Activated CD4-positive, alpha-beta T cell treated with anti-CD3 and anti-CD28 coated beads, Interleukin-2, amount 10 ng/mL, durations not matched to agents 24 days and 14 days (primary cell): ENCODE measurements around the gene NAA60. TPM values are rescaled to one million over a fixed set of nuclear protein-coding genes. Genes with fewer than 3 reads are reported as not detected.
"Not testable (repeated sequence)": the region's sequence is repeated elsewhere in the genome, so short reads cannot be mapped to it uniquely, and the experiment has no call there.

Experiments used
- DNase-seq: peaks from one replicate; pipeline ENCODE4 v3.0.0; 2022
- H3K27ac Mint-ChIP-seq: one replicate; pipeline ENCODE4 v1.8.0; 2022; ENCODE audit warnings: mild to moderate bottlenecking, mixed read lengths
- H3K27me3 Mint-ChIP-seq: one replicate; pipeline ENCODE4 v1.8.0; 2022; ENCODE audit warnings: mixed read lengths
- H3K36me3 Mint-ChIP-seq: one replicate; pipeline ENCODE4 v1.8.0; 2022; ENCODE audit warnings: low read depth, mild to moderate bottlenecking, mixed read lengths
- H3K4me1 Mint-ChIP-seq: one replicate; pipeline ENCODE4 v1.8.0; 2021; ENCODE audit warnings: mixed read lengths
- H3K4me3 Mint-ChIP-seq: one replicate; pipeline ENCODE4 v1.8.0; 2022; ENCODE audit warnings: mild to moderate bottlenecking, moderate library complexity, mixed read lengths
- H3K9me3 Mint-ChIP-seq: one replicate; pipeline ENCODE4 v1.8.0; 2021; ENCODE audit warnings: mixed read lengths
- intact Hi-C: fragments of 100-400 bp; cut with micrococcal nuclease; formaldehyde crosslinking; loops from one replicate; pipeline ENCODE4 v1.15.1; 2023
- total RNA-seq: library from RNA; stranded (reverse); gene quantifications from 2 replicates; pipeline ENCODE4 v1.2.3, GENCODE V29; 2022

NAA60 gene
- total RNA-seq, 1 donor from 2014 or later, result 31.4 TPM

DNA sequence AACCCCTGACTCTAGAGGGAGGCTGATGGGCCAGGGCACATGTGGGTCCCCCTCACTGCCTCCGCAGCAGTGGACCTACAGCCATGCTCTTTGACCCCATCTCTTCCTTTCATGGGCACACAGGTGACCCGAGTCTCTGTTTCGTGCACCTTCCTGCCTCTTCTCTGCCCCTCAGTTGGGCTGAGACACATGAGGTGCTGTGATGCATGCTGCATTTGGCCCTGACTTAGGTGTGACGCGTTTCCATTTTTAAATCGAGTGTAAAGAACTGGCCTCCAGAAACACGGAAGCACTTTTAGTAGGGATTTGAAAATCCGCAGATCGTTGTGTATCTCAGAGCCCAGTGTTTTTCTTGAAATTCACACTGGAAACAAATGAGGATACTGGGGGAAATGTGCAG, 27.2 kb downstream of the NAA60 start:
- no peak overlapping the region for H3K27ac Mint-ChIP-seq
- peaks cover 3% of the 10 kb centered on the region for H3K9me3 Mint-ChIP-seq
- peaks cover 24% of the 10 kb centered on the region for H3K4me1 Mint-ChIP-seq
- intact Hi-C loops, result no loop called here
- no peak overlapping the region for H3K4me3 Mint-ChIP-seq
- peaks cover 29% of the 10 kb centered on the region for H3K36me3 Mint-ChIP-seq
- H3K27me3 Mint-ChIP-seq, result no peaks in the 10 kb centered on the region
- DNase-seq, result no peak

DNA sequence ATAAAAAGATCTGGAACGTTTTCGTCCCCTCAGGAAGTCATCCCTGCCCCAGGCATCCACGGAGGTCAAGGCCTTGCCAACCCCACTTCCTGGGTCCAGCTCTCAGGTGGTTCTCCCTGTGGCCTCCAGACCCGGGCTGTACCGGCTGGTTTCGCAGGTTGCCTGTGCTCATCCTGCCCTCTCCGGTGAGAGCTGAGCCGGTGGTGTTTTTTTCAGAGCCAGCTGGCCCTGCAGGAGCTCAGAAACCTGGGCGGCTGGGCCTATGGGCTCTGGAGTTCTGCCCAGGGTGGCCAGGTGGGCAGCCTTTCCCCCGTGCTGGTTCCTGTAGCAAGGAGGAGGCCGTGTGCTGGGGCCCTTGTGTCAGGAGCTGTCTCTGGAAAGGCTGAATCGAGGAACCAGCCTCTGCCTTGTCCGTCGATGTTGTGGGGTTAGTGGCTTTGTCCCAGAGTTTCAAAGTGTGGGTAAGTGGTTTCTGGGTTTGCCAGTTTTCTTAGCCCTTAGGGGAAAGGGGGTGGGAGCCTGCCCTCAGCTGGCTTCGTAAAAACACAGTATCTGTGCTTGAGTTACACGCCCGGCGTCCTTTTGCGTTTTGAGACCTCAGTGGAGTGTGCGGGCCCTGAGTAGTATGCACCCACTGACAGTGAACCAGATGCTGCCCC, 28.2 kb downstream of the NAA60 start:
- Mint-ChIP-seq H3K9me3 (peaks cover 3% of the 10 kb centered on the region), H3K27ac (no peak overlapping the region), H3K36me3 (peaks cover 27% of the 10 kb centered on the region), H3K4me3 (no peak overlapping the region), H3K27me3 (no peaks in the 10 kb centered on the region), H3K4me1 (peaks cover 22% of the 10 kb centered on the region)
- DNase-seq, result no peak
- intact Hi-C loops, result no loop called here

DNA sequence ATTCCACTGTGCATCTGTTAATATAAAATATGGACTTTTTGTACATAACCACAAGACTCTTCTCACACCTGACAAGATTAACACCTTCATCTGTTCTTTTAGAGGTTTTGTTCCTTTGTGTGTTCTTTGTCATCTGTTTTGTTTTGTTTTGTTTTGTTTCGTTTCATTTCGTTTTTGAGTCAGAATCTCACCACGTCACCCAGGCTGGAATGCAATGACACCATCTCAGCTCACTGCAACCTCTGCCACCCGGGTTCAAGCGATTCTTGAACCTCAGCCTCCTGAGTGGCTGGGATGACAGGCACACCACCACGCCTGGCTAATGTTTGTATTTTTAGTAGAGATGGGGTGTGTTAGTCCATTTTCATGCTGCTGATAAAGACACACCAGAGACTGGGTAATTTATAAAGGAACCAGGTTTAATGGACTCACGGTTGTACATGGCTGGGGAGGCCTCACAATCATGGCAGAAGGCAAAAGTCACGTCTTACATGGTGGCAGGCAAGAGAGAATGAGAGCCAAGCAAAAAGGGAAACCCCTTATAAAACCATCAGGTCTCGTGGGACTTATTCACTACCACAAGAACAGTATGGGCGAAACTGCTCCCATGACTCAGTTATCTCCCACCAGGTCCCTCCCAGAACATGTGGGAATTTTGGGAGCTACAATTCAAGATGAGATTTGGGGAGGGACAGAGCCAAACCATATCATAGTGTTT, 29.6 kb downstream of the NAA60 start:
- Mint-ChIP-seq H3K27me3 (no peaks in the 10 kb centered on the region), H3K27ac (peak overlapping the region; percentile 70), H3K9me3 (peaks cover 3% of the 10 kb centered on the region), H3K4me3 (no peak overlapping the region), H3K36me3 (peaks cover 22% of the 10 kb centered on the region), H3K4me1 (peaks cover 11% of the 10 kb centered on the region)
- intact Hi-C loops, result no loop called here
- no peak for DNase-seq

DNA sequence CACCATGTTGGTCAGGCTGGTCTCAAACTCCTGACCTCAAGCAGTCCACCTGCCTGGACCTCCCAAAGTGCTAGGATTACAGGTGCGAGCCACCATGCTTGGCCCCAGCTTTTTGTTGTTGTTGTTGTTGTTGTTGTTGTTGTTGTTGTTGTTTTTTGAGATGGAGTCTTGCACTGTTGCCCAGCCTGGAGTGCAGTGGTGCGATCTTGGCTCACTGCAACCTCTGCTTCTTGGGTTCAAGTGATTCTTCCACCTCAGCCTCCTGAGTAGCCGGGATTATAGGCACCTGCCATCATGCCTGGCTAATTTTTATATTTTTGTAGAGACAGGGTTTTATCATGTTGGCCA, 30.1 kb downstream of the NAA60 start:
- H3K27me3 Mint-ChIP-seq, intact Hi-C loops, H3K4me1 Mint-ChIP-seq, H3K9me3 Mint-ChIP-seq, DNase-seq, H3K27ac Mint-ChIP-seq, H3K4me3 Mint-ChIP-seq: not testable (repeated sequence)
- peaks cover 22% of the 10 kb centered on the region for H3K36me3 Mint-ChIP-seq

DNA sequence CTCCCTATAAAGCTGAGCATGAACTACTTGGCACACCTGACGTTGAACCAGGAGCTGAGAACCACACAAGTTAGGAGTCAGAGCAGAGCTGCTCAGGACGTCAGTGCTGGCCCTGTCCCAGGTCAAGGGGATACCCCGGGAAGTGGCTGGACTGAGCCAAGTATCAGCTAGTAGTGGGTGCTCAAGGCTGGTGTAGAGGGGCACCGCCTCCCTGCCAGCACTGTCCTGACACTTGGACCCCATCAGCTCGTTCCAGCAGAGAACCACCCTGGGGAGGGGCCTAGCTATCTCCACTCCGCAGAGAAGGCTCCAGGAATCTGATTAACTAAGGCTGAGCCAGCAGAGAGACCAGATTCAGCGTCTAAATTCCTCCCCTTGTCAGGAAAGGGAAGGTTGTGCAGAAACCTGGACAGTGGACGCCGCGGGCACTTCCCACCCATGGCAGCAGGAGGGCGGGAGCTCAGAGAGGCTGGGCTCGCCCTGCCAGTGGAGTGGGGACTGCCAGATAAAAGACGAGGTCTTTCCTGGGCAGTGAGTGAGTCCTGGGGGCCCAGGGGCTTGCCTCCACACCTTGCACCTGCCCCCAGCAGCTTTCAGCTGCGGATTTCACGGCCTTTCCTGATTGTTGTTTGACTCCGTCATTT, 30.8 kb downstream of the NAA60 start:
- peaks cover 11% of the 10 kb centered on the region for H3K4me1 Mint-ChIP-seq
- intact Hi-C loops, result no loop called here
- H3K27ac Mint-ChIP-seq, result no peak overlapping the region
- H3K9me3 Mint-ChIP-seq, result peaks cover 3% of the 10 kb centered on the region
- no peak for DNase-seq
- H3K27me3 Mint-ChIP-seq, result no peaks in the 10 kb centered on the region
- no peak overlapping the region for H3K4me3 Mint-ChIP-seq
- peaks cover 27% of the 10 kb centered on the region for H3K36me3 Mint-ChIP-seq

DNA sequence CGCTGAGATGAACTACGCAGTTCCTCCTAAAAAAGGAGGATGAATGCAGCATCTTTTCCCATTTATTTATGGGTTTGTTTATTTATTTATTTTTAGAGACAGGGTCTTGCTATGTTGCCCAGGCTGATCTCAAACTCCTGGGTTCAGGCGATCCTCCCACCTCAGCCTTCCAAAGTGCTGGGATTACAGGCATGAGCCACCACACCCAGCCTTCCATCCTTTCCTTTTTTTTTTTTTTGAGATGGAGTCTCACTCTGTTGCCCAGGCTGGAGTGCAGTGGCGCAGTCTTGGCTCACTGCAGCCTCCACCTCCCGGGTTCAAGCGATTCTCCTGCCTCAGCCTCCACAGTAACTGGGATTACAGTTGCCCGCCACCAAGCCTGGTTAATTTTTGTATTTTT, 31.4 kb downstream of the NAA60 start:
- H3K27ac Mint-ChIP-seq, H3K27me3 Mint-ChIP-seq, intact Hi-C loops, DNase-seq, H3K9me3 Mint-ChIP-seq, H3K4me3 Mint-ChIP-seq: not testable (repeated sequence)
- peaks cover 13% of the 10 kb centered on the region for H3K4me1 Mint-ChIP-seq
- peaks cover 31% of the 10 kb centered on the region for H3K36me3 Mint-ChIP-seq

DNA sequence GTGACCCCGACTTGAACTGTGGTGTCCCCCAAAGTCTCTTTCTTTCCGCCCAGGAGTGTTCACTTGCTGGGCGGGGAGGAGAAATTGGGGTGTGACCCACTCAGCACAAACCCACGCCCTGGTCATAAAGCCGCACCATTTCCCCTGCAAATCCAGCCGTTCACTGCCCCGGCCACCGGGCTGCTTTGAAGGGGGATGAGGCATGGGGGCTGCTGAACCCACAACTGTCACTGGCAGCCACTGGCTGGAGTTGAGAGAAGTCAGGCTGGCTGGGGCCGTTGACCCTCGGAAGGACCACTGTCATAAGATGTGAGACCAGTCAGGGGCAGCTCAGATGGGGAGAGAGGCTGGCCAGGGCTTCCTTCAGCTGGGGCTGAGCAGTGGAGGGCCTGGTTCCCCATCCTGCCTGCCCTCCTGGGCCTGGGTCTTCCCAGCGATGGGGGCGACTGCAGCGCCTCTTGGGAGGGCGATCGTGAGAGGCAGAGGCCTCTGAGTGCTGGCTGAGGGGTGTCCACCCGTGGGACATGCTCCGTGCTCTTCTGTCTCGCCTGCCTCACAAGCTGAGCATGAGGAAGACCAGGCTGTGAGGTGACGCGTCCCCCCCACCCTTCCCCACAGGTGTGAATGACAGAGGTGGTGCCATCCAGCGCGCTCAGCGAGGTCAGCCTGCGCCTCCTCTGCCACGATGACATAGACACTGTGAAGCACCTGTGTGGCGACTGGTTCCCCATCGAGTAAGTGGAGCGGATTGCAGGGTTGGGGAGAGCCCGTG, 32.3 kb downstream of the NAA60 start:
- H3K36me3 Mint-ChIP-seq, result peaks cover 31% of the 10 kb centered on the region
- intact Hi-C loops, result no loop called here
- H3K4me3 Mint-ChIP-seq, result no peak overlapping the region
- H3K4me1 Mint-ChIP-seq, result peaks cover 13% of the 10 kb centered on the region
- H3K9me3 Mint-ChIP-seq, result peaks cover 3% of the 10 kb centered on the region
- H3K27me3 Mint-ChIP-seq, result no peaks in the 10 kb centered on the region
- DNase-seq, result no peak
- no peak overlapping the region for H3K27ac Mint-ChIP-seq

DNA sequence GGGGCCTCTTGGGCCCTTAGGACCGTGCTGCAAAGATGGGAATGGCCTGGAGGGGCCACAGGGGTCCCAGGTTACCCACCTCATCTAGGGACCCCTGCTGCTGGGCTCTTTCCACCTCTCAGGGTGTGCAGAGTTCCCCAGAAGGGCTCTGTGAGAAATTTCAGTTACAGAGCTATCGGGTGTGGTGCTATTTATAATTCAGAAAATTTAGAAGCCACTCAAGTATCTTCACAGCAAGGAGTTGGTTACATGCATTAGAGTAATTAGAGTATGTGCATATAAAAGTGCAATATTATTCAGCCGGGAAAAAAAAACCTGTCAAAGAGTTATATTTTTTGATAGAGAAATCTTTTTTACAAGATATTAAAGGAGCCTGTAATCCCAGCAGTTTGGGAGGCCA, 32.9 kb downstream of the NAA60 start:
- Mint-ChIP-seq H3K4me1 (peaks cover 13% of the 10 kb centered on the region), H3K27me3 (no peaks in the 10 kb centered on the region), H3K36me3 (peaks cover 34% of the 10 kb centered on the region), H3K4me3 (no peak overlapping the region), H3K27ac (no peak overlapping the region), H3K9me3 (peaks cover 3% of the 10 kb centered on the region)
- intact Hi-C loops, result no loop called here
- DNase-seq, result no peak

DNA sequence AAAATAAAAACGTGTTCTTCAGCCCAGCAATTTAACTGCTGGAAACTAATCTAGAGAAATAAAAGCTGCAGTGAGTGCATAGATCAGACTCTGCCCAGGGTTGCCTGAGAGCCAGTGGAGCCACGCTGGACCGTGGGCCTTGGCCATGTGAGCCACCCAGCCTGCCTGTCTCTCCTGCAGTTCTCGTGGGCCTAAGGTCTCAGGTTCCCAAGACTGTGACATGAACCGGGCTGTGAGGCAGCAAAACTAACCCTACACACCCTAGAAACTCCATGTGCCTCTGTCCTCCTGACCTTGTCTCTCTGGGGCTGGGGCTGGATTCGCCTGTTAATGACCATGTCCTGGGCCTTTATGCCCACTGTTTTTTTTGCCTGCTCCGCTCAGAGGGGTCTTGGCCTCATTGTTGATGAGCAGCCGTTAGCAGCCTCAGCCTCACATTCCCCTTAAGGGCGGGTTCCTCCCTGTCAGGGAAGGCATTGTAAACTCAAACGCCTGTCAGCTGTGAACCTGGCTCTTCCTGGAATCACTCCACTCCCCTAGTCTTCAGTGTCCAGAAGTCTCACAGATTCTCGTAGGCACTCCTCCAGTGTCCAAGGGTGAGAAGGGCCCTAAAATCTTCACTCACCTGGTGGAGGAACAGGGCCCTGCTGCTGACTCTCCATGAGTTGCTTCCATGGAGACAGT, 34.9 kb downstream of the NAA60 start:
- Mint-ChIP-seq H3K27ac (no peak overlapping the region), H3K9me3 (no peaks in the 10 kb centered on the region), H3K36me3 (peaks cover 39% of the 10 kb centered on the region), H3K4me3 (no peak overlapping the region), H3K27me3 (no peaks in the 10 kb centered on the region), H3K4me1 (peaks cover 5% of the 10 kb centered on the region)
- intact Hi-C loops, result no loop called here
- no peak for DNase-seq

DNA sequence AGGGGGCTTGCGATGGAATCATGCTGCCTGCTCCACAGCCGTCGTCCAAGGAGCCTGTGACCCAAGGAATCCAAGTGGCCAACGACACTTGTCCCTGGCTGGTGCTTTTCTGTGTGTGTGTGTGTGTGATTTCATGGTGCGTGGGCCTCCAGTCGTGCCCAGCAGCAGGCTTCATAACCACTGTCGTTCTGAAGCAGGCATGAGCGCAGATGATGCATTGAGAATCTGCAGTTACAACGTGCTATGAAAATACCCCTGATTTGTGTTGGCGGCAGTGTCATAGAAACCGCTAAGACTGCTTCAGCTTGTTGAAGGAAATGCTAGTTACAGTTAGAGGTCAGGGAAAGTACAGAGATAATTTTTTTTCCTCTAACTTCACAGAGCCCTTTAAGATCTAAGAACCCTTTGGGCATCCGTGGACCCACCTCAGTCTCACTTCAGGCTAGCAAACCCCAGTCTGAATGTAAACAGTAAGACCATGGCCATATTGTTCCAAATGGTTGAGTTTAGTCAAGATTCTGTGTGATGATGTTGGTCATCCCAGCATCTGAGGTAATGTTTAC, 36.3 kb downstream of the NAA60 start:
- intact Hi-C loops, result no loop called here
- Mint-ChIP-seq H3K36me3 (peaks cover 45% of the 10 kb centered on the region), H3K4me1 (peaks cover 5% of the 10 kb centered on the region), H3K27me3 (no peaks in the 10 kb centered on the region), H3K27ac (no peak overlapping the region), H3K4me3 (no peak overlapping the region), H3K9me3 (no peaks in the 10 kb centered on the region)
- no peak for DNase-seq

DNA sequence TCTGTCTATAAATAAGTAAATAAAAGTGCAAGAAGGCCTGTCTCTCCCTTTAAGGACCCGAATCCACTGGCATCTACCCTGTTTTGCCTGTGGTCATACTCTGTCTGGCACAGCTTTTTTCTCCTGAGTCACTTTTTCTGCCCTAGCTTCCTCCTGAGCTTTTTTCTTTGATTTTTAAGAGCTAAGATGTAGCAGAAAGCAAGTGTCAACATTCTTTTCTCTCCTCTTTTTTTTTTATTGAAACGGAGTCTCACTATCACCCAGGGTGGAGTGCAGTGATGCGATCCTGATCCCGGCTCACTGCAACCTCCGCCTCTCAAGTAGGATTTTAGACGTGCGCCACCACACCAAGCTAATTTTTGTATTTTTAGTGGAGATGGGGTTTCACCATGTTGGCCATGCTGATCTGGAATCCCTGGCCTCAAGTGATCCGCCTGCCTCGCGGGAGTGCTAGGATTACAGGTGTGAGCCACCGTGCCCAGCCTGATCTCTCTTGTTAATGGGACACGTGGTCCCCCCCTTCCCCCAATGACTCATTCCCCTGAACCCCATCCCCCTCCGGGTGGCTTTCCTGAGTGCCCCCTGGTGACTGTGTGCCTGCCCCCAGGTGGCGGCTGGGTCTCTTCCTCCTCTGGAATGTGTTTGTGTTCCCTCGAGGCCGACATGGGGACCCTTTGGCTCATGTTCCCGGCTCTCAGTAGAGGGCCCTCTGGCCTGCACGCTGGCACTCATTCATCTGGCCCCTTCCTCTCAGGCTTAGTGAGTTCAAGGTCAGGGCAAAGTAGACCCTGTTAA, 37.6 kb downstream of the NAA60 start:
- no peak overlapping the region for H3K27ac Mint-ChIP-seq
- peaks cover 5% of the 10 kb centered on the region for H3K4me1 Mint-ChIP-seq
- no peak for DNase-seq
- no peak overlapping the region for H3K4me3 Mint-ChIP-seq
- intact Hi-C loops, result no loop called here
- peaks cover 41% of the 10 kb centered on the region for H3K36me3 Mint-ChIP-seq
- H3K9me3 Mint-ChIP-seq, result no peaks in the 10 kb centered on the region
- H3K27me3 Mint-ChIP-seq, result no peaks in the 10 kb centered on the region

DNA sequence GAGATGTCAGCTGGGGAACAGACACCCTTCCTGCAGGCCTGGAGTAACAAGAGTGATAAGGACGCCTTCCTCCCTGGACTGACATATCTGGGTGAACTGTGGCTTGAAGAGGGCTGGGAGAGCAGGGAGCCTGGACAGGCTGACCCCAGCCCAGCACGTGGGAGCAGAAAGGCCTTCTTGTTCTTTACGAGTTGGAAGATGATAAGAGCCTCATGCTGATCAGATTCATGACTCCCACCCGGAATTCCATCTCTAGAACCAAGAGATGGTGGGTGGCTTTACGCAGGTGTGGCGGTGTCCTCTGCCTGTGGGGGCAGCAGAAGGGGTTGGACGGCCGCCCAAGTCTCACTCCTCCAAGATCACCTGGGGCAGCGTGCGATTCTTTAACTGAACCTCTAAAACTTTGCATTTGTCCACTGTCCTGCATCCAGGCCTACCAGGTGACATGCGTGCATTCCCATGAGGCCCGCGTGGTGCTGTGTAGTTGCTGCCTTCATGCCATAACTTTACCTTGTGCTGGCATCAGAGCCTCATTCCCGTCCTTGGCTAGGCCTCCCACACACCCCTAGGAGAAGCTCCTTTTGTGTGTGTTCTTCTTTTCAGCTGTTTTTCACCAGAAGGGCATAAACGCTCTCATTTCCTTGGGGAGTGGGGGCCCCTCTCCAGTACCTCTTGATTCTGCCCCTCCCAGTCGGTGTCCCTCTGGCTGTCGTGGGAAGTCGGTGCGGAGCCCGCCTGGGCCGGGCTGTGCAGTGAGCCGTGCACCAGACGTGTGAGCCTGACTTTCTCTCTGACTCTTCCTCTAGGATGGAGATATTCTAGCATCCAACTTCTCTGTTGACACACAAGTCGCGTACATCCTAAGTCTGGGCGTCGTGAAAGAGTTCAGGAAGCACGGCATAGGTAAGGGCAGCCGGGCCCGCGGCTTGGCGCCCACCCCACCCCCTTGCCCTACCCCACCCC, 38.5 kb downstream of the NAA60 start:
- Mint-ChIP-seq H3K27ac (no peak overlapping the region), H3K27me3 (no peaks in the 10 kb centered on the region), H3K36me3 (peaks cover 44% of the 10 kb centered on the region), H3K4me1 (peaks cover 5% of the 10 kb centered on the region), H3K9me3 (no peaks in the 10 kb centered on the region), H3K4me3 (no peak overlapping the region)
- intact Hi-C loops, result no loop called here
- no peak for DNase-seq
